OCI-LY1 (cell line): ENCODE data around the gene CENPL.
A peak's percentile ranks its signal among the peaks of the same experiment; 100 is the strongest.
"Not testable (repeated sequence)": the region's sequence is repeated elsewhere in the genome, so short reads cannot be mapped to it uniquely, and the experiment has no call there.

Experiments
- H2AFZ ChIP-seq: fragments of 200-600 bp; sonication (generic), shearing (Covaris generic); 2 replicates; pipeline ENCODE4 v1.6.0; 2014; ENCODE audit warnings: antibody characterized with exemption, mild to moderate bottlenecking, low read length
- H3F3A ChIP-seq: fragments of 200-600 bp; sonication (generic), shearing (Covaris generic); 2 replicates; pipeline ENCODE4 v1.6.0; 2014; ENCODE audit warnings: mild to moderate bottlenecking, antibody characterized with exemption, low read length, moderate library complexity; ENCODE audit not compliant: insufficient read depth
- H3K27ac ChIP-seq: fragments of 200-600 bp; sonication (generic); 2 replicates; pipeline ENCODE4 v1.5.1; 2014; ENCODE audit warnings: low read length, mixed run types, mild to moderate bottlenecking, low read depth; ENCODE audit not compliant: poor library complexity, severe bottlenecking
- H3K27me3 ChIP-seq: fragments of 200-600 bp; sonication (generic); 2 replicates; pipeline ENCODE4 v1.6.0; 2014; ENCODE audit warnings: antibody characterized with exemption, mild to moderate bottlenecking, low read length, moderate library complexity; ENCODE audit not compliant: insufficient read depth
- H3K36me3 ChIP-seq: fragments of 200-600 bp; sonication (generic); 2 replicates; pipeline ENCODE4 v1.6.1; 2014; ENCODE audit warnings: mild to moderate bottlenecking, antibody characterized with exemption, low read length, moderate library complexity, mixed read lengths; ENCODE audit not compliant: insufficient read depth
- H3K4me1 ChIP-seq: fragments of 200-600 bp; sonication (generic); 2 replicates; pipeline ENCODE4 v1.5.1; 2014; ENCODE audit warnings: mild to moderate bottlenecking, low read length, moderate library complexity; ENCODE audit not compliant: insufficient read depth, severe bottlenecking
- H3K4me2 ChIP-seq: fragments of 200-600 bp; sonication (generic), shearing (Covaris generic); 2 replicates; pipeline ENCODE4 v1.6.1; 2014; ENCODE audit warnings: low read length
- H3K4me3 ChIP-seq: fragments of 200-600 bp; sonication (generic); 2 replicates; pipeline ENCODE4 v1.5.1; 2014; ENCODE audit warnings: low read length, low read depth, mild to moderate bottlenecking, mixed read lengths; ENCODE audit not compliant: poor library complexity, severe bottlenecking
- H3K79me2 ChIP-seq: fragments of 200-600 bp; shearing (Covaris generic); 2 replicates; pipeline ENCODE4 v1.6.1; 2016; ENCODE audit warnings: mixed run types, low read length, mixed read lengths; ENCODE audit not compliant: insufficient read depth
- H3K9ac ChIP-seq: fragments of 200-600 bp; sonication (generic), shearing (Covaris generic); 2 replicates; pipeline ENCODE4 v1.6.1; 2014; ENCODE audit warnings: mild to moderate bottlenecking, low read length, mixed read lengths
- H3K9me2 ChIP-seq: fragments of 200-600 bp; sonication (generic), shearing (Covaris generic); 2 replicates; pipeline ENCODE4 v1.6.1; 2014; ENCODE audit warnings: low read depth, mild to moderate bottlenecking, low read length, mixed read lengths
- H3K9me3 ChIP-seq: fragments of 200-600 bp; shearing (Covaris generic); 2 replicates; pipeline ENCODE4 v1.6.1; 2014; ENCODE audit warnings: low read length, mixed read lengths
- H4K20me1 ChIP-seq: fragments of 200-600 bp; sonication (generic), shearing (Covaris generic); 2 replicates; pipeline ENCODE4 v1.6.0; 2016; ENCODE audit warnings: mild to moderate bottlenecking, low read length; ENCODE audit not compliant: insufficient read depth
- CTCF ChIP-seq: fragments of 200-600 bp; sonication (generic), shearing (Covaris generic); IDR thresholded peaks from 2 replicates; pipeline ENCODE4 v1.5.1; 2017; ENCODE audit warnings: mild to moderate bottlenecking, antibody characterized with exemption, low read length, moderate library complexity, mixed read lengths
- EZH2 ChIP-seq: fragments of 200-600 bp; sonication (generic), shearing (Covaris generic); IDR thresholded peaks from 2 replicates; pipeline ENCODE4 v1.8.0; 2017; ENCODE audit warnings: borderline replicate concordance, mixed run types, mild to moderate bottlenecking, antibody characterized with exemption, low read length, moderate library complexity, mixed read lengths

Gene CENPL

GRCh38 chr1:173862769-173863223 is 38.1 kb upstream of the CENPL start:
- H3K36me3 ChIP-seq, result peaks cover 77% of the 10 kb centered on the region
- peaks cover 37% of the 10 kb centered on the region; the same call in 1 of the 2 replicates for H3F3A ChIP-seq
- no peaks in the 10 kb centered on the region for H3K27me3 ChIP-seq
- H3K27ac ChIP-seq, result peak overlapping the region; percentile 61
- no peaks in the 10 kb centered on the region for H3K9me3 ChIP-seq
- peak overlapping the region; percentile 89; the same call in 1 of the 2 replicates for H3K4me2 ChIP-seq
- H4K20me1 ChIP-seq, result no peaks in the 10 kb centered on the region
- no peak for TF ChIP-seq CTCF
- no peak for TF ChIP-seq EZH2
- H2AFZ ChIP-seq, result no peak overlapping the region
- H3K9me2 ChIP-seq, result no peaks in the 10 kb centered on the region
- peaks cover 21% of the 10 kb centered on the region for H3K79me2 ChIP-seq
- peaks cover 38% of the 10 kb centered on the region for H3K4me1 ChIP-seq
- no peak overlapping the region for H3K9ac ChIP-seq
- no peak overlapping the region for H3K4me3 ChIP-seq

GRCh38 chr1:173862146-173862768 is 37.6 kb upstream of the CENPL start:
- peaks cover 38% of the 10 kb centered on the region for H3K4me1 ChIP-seq
- H4K20me1 ChIP-seq, H3K27me3 ChIP-seq, H3K9me2 ChIP-seq, H3K4me3 ChIP-seq, H2AFZ ChIP-seq, H3K4me2 ChIP-seq, H3K9me3 ChIP-seq, H3K9ac ChIP-seq: not testable (repeated sequence)
- H3K79me2 ChIP-seq, result peaks cover 17% of the 10 kb centered on the region
- peaks cover 78% of the 10 kb centered on the region for H3K36me3 ChIP-seq
- peaks cover 37% of the 10 kb centered on the region; the same call in 1 of the 2 replicates for H3F3A ChIP-seq
- peak overlapping the region; percentile 61 for H3K27ac ChIP-seq

- no peak overlapping the region for H2AFZ ChIP-seq
- H3K4me2 ChIP-seq, result no peak overlapping the region
- no peak for TF ChIP-seq EZH2
- no peak for TF ChIP-seq CTCF
- no peaks in the 10 kb centered on the region for H3K9me3 ChIP-seq
- peaks cover 12% of the 10 kb centered on the region for H3K79me2 ChIP-seq
- no peaks in the 10 kb centered on the region for H3K27me3 ChIP-seq
- no peak overlapping the region for H3K4me3 ChIP-seq
- no peaks in the 10 kb centered on the region for H4K20me1 ChIP-seq
- peak overlapping the region; percentile 61 for H3K27ac ChIP-seq
- no peak overlapping the region for H3K9ac ChIP-seq
- peaks cover 37% of the 10 kb centered on the region; the same call in 1 of the 2 replicates for H3F3A ChIP-seq
- H3K36me3 ChIP-seq, result peaks cover 78% of the 10 kb centered on the region
- no peaks in the 10 kb centered on the region for H3K9me2 ChIP-seq
- peaks cover 36% of the 10 kb centered on the region for H3K4me1 ChIP-seq
Measured at GRCh38 chr1:173861731-173862145, 37.1 kb upstream of the CENPL start.

- Histone ChIP-seq H4K20me1 (no peaks in the 10 kb centered on the region), H3K4me1 (peaks cover 20% of the 10 kb centered on the region), H3K9me3 (no peaks in the 10 kb centered on the region), H3K27ac (no peak overlapping the region), H3K9ac (no peak overlapping the region), H3K4me2 (no peak overlapping the region), H3K36me3 (peaks cover 76% of the 10 kb centered on the region), H3K4me3 (no peak overlapping the region), H3K27me3 (no peaks in the 10 kb centered on the region), H3K9me2 (no peaks in the 10 kb centered on the region), H2AFZ (no peak overlapping the region), H3K79me2 (no peaks in the 10 kb centered on the region), H3F3A (peaks cover 30% of the 10 kb centered on the region; the same call in 1 of the 2 replicates)
- TF ChIP-seq CTCF, result no peak
Measured at GRCh38 chr1:173860065-173860464, 35.4 kb upstream of the CENPL start.

- Histone ChIP-seq H3F3A (peaks cover 27% of the 10 kb centered on the region; the same call in 1 of the 2 replicates), H3K4me1 (peaks cover 15% of the 10 kb centered on the region), H3K36me3 (peaks cover 75% of the 10 kb centered on the region)
- not testable (repeated sequence) for H3K9me2 ChIP-seq, H3K9ac ChIP-seq, H3K79me2 ChIP-seq, H2AFZ ChIP-seq, H3K27ac ChIP-seq, H3K27me3 ChIP-seq, H4K20me1 ChIP-seq, H3K4me3 ChIP-seq, H3K4me2 ChIP-seq, H3K9me3 ChIP-seq
Measured at GRCh38 chr1:173859547-173859946, 34.9 kb upstream of the CENPL start.
